Peyer's patch (tissue), 4 donors: ENCODE data around the gene C15orf39.

Experiments
- POLR2A ChIP-seq, 2 donors: fragments of 450-650 bp; IDR thresholded peaks; one replicate each; pipeline ENCODE4 v1.5.1; 2017; ENCODE audit warnings: antibody characterized with exemption in 2 of 2, mild to moderate bottlenecking in 2 of 2, moderate library complexity in 2 of 2
- TF ChIP-seq, protein P1 (sequence below), 6 experiments: fragments of 450-650 bp in 4 of 6; fragments of 200-600 bp in 2 of 6; sonication (generic) in 1 of 6; IDR thresholded peaks; one replicate each; pipeline ENCODE4 v1.5.1; 2017 to 2019; ENCODE audit warnings: antibody characterized with exemption in 6 of 6, mild to moderate bottlenecking in 3 of 6, moderate library complexity in 1 of 6

- TF ChIP-seq, protein P1, sequence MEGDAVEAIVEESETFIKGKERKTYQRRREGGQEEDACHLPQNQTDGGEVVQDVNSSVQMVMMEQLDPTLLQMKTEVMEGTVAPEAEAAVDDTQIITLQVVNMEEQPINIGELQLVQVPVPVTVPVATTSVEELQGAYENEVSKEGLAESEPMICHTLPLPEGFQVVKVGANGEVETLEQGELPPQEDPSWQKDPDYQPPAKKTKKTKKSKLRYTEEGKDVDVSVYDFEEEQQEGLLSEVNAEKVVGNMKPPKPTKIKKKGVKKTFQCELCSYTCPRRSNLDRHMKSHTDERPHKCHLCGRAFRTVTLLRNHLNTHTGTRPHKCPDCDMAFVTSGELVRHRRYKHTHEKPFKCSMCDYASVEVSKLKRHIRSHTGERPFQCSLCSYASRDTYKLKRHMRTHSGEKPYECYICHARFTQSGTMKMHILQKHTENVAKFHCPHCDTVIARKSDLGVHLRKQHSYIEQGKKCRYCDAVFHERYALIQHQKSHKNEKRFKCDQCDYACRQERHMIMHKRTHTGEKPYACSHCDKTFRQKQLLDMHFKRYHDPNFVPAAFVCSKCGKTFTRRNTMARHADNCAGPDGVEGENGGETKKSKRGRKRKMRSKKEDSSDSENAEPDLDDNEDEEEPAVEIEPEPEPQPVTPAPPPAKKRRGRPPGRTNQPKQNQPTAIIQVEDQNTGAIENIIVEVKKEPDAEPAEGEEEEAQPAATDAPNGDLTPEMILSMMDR (IDR thresholded peaks at IDR 0.05) = no peak
- no peak for TF ChIP-seq POLR2A (IDR thresholded peaks at IDR 0.05)
Observed at GRCh38 chr15:75237316-75237982, 35.8 kb downstream of the C15orf39 start.
